Ishikawa (cell line): ENCODE measurements around the gene TFAP2A.

ENCODE experiments used
- CEBPB ChIP-seq: IDR thresholded peaks from 2 replicates; pipeline ENCODE4 v1.6.1; 2012
- CREB1 ChIP-seq: IDR thresholded peaks from 2 replicates; pipeline ENCODE4 v1.6.1; 2012; ENCODE audit warnings: low read depth
- EGR1 ChIP-seq: IDR thresholded peaks from 2 replicates; pipeline ENCODE4 v1.6.1; 2012
- EP300 ChIP-seq: IDR thresholded peaks from 2 replicates; pipeline ENCODE4 v1.6.1; 2012; ENCODE audit warnings: borderline replicate concordance
- FOXM1 ChIP-seq: IDR thresholded peaks from 2 replicates; pipeline ENCODE4 v1.6.1; 2012; ENCODE audit warnings: low read depth, borderline replicate concordance
- NFIC ChIP-seq: IDR thresholded peaks from 2 replicates; pipeline ENCODE4 v1.6.1; 2012
- RAD21 ChIP-seq: IDR thresholded peaks from 2 replicates; pipeline ENCODE4 v1.6.1; 2012; ENCODE audit warnings: low read depth
- TAF1 ChIP-seq: IDR thresholded peaks from 2 replicates; pipeline ENCODE4 v1.6.1; 2012; ENCODE audit warnings: low read depth, mild to moderate bottlenecking
- TCF12 ChIP-seq: IDR thresholded peaks from 2 replicates; pipeline ENCODE4 v1.6.1; 2012; ENCODE audit warnings: low read depth
- TEAD4 ChIP-seq: IDR thresholded peaks from 2 replicates; pipeline ENCODE4 v1.6.1; 2012
- YY1 ChIP-seq: IDR thresholded peaks from 2 replicates; pipeline ENCODE4 v1.6.1; 2012; ENCODE audit warnings: low read depth
- ZBTB7A ChIP-seq: IDR thresholded peaks from 2 replicates; pipeline ENCODE4 v1.6.1; 2012; ENCODE audit warnings: low read depth
- TF ChIP-seq, protein P1 (sequence below): IDR thresholded peaks from 2 replicates; pipeline ENCODE4 v1.6.1; 2012
- TF ChIP-seq, protein P2 (sequence below): IDR thresholded peaks from 2 replicates; pipeline ENCODE4 v1.6.1; 2012
- TF ChIP-seq, protein P3 (sequence below): IDR thresholded peaks from 2 replicates; pipeline ENCODE4 v1.6.1; 2012; ENCODE audit warnings: low read depth, mild to moderate bottlenecking

TFAP2A gene

DNA sequence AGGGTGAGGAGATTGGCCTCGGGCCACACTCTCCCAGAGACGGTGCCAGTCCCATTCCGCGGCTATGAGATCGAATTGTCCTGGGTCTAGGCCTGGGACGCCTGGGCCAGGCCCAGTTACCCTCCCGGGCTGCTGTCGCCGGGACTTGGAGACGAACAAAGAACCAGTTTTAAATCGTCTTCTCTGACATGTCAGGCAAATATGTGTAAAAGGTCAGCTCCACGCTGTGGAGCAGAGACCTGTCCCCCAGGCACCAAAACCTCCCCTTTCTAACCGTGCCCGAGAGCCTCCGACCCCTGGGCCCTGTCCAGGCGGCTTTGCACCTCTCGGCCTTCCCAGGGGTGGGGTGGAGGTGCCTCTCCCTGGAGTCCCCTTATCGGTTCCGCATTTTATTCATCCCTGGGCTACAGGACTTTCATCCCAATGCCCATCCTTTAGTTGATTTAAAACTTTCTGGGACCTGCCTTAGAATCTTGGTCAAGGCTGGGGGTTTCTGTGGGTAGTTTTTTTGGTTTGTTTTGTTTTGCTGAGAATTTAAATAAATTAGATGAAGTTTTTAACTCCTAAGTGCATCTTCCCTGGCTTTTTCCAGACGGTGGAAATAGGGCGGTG is 5.8 kb upstream of the TFAP2A start:
- TF ChIP-seq CREB1: no peak
- TF ChIP-seq, protein P1, sequence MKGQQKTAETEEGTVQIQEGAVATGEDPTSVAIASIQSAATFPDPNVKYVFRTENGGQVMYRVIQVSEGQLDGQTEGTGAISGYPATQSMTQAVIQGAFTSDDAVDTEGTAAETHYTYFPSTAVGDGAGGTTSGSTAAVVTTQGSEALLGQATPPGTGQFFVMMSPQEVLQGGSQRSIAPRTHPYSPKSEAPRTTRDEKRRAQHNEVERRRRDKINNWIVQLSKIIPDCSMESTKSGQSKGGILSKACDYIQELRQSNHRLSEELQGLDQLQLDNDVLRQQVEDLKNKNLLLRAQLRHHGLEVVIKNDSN: no peak
- no peak for TF ChIP-seq ZBTB7A
- TF ChIP-seq, protein P2, sequence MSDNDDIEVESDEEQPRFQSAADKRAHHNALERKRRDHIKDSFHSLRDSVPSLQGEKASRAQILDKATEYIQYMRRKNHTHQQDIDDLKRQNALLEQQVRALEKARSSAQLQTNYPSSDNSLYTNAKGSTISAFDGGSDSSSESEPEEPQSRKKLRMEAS: no peak
- TF ChIP-seq, protein P3, sequence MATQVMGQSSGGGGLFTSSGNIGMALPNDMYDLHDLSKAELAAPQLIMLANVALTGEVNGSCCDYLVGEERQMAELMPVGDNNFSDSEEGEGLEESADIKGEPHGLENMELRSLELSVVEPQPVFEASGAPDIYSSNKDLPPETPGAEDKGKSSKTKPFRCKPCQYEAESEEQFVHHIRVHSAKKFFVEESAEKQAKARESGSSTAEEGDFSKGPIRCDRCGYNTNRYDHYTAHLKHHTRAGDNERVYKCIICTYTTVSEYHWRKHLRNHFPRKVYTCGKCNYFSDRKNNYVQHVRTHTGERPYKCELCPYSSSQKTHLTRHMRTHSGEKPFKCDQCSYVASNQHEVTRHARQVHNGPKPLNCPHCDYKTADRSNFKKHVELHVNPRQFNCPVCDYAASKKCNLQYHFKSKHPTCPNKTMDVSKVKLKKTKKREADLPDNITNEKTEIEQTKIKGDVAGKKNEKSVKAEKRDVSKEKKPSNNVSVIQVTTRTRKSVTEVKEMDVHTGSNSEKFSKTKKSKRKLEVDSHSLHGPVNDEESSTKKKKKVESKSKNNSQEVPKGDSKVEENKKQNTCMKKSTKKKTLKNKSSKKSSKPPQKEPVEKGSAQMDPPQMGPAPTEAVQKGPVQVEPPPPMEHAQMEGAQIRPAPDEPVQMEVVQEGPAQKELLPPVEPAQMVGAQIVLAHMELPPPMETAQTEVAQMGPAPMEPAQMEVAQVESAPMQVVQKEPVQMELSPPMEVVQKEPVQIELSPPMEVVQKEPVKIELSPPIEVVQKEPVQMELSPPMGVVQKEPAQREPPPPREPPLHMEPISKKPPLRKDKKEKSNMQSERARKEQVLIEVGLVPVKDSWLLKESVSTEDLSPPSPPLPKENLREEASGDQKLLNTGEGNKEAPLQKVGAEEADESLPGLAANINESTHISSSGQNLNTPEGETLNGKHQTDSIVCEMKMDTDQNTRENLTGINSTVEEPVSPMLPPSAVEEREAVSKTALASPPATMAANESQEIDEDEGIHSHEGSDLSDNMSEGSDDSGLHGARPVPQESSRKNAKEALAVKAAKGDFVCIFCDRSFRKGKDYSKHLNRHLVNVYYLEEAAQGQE: no peak
- no peak for TF ChIP-seq FOXM1
- TF ChIP-seq TCF12: no peak
- TF ChIP-seq RAD21: no peak
- TF ChIP-seq EGR1: no peak
- no peak for TF ChIP-seq CEBPB
- no peak for TF ChIP-seq TEAD4
- no peak for TF ChIP-seq EP300
- TF ChIP-seq NFIC: no peak
- no peak for TF ChIP-seq TAF1
- no peak for TF ChIP-seq YY1

DNA sequence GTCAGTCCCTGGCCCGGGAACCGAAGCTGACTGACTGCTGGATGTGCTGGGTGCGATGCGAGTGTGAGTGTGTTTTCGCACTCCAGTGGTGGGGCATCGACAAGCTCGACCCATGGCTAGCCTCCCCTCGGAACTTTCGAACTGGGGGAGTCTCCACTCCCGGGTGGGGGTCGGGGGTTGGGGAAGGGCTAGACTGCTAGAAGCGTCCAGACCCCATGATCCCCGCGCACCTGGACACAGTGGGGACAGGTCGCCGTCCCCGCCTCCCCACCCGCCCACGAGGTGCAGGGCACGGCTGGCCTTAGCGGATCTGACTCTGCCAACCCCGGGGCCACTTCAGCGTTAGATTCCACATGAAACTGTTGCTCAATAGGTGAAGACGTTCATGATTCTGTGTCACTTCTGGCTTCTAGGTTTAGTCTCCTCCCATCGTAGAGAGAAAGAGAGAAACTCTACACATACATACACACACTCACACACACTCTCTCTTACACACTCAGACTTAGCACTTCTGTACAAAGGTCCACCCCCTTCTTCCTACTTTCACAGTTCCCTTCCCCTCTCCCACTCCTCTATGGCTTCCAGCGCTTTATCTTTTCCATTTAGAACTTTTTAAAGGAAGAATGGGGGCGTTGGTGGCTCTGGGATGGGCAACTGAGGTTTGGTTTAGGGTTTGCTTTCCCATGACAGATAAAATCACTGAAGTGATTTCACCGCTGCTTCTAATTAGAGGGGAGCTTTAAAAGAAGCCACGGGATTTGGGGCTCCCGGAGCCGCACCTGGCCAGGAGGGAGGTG is 5.1 kb upstream of the TFAP2A start:
- no peak for TF ChIP-seq CREB1
- no peak for TF ChIP-seq TAF1
- no peak for TF ChIP-seq TEAD4
- no peak for TF ChIP-seq YY1
- no peak for TF ChIP-seq EP300
- TF ChIP-seq TCF12: no peak
- TF ChIP-seq ZBTB7A: no peak
- no peak for TF ChIP-seq RAD21
- TF ChIP-seq, protein P3: no peak
- no peak for TF ChIP-seq FOXM1

DNA sequence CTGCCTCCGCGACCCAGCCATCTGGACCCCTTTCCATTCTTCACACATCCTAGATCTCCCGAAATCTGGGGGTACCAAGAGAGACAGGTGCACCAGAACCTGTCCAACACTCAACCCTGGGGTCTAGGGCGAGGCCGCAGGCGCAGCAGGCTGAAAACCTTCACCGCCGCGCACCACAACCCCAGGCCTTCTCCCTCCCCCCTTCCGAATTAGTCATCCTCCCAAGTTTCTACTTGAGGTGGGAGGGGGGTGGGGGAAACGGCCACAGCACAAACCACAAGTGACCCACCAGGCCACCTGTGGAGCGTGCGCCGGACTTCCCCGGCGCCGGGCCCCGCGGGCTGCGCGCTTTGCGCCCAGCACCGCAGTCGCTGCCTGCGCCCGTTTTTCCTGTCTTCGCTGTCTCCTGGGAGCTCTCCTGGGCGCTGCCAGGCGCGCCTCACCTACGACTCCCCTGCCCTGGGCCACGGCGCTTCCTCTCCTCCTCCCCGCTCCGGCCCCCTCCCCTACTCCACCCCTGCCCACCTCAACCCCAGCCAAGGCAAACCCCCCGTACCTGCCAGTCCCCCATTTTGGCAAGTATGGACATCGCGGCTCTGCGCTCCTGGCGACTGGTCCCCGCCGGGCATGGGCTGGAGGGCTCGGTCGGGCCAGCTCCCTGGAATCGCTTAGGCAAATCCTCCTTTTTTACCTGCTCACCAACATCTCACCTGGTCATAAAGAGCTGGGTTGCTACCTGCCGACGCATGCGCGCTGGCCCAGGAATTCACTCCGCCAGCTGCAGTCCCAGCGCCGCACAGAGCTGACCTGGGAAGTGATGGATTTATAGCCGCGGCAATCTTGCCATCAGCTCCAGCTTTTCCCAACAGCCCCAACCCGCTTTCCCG is 4.2 kb upstream of the TFAP2A start:
- no peak for TF ChIP-seq TCF12
- no peak for TF ChIP-seq TAF1
- TF ChIP-seq ZBTB7A: no peak
- no peak for TF ChIP-seq NFIC

DNA sequence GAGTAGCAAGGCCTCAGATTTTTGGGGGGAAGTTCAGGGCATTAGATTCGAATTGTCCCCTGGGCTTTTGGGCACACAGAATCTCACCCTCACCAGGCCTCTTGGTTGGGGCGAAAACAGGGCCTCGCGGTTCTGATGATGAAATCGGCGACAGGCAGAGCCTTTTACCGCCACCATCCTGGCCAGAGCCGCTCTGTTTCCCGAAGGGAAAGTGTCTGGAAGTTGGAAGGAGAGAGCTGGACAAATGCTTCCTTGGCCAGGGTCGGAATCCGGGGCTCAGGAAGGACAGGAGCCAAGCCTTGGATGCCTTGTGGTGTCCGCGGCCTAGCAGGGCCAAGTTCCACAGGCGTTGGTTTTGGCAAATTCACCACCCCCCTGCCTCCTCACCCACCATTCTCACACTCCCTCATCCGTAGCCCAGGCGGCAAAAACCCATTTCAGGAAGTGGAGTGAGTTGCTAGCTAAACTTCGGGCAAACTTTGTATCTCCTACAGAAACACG is 3.5 kb upstream of the TFAP2A start:
- TF ChIP-seq TCF12 (no peak), TAF1 (no peak), TEAD4 (no peak), CEBPB (no peak)

DNA sequence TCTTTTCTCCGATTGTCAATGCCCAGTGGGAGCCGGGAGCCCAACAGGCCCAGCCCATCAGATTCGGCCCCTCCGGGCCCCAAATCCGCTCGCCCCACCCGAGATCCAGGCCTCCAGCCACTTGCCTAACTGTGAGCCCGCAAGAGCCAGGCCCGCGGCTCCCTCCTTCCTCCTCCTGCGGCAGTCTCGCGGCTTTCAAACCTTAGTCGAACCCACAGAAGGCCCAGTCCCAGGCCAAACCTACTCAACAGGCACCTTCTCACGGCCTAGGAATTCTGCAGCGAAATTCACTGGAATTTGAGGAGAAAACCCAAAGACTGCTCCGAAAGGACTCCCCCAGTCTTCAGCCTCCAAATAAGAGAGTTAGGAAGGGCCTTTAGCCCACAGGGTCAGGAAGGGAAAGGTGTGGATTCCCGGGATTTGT is 2.8 kb upstream of the TFAP2A start:
- TF ChIP-seq TEAD4 (no peak), NFIC (no peak), CREB1 (no peak), EP300 (no peak), RAD21 (no peak), TCF12 (no peak), CEBPB (no peak)
- TF ChIP-seq, protein P1: no peak
- TF ChIP-seq, protein P3: no peak
